ENCODE measurements around the gene HYAL2.

The HYAL2 gene

GRCh38 chr3:50296721-50297383 lies 25.7 kb downstream of the HYAL2 start:
- POLR2A ChIA-PET, result no interaction called here
- CTCF ChIA-PET, result interaction anchor here (0.7 to 3.5 kb wide), 3 partner anchors 22 to 34 kb away, joined by 3 to 23 read pairs (median 3); no protein-coding TSS in a partner anchor
- TF ChIP-seq CTCF (IDR thresholded peaks at IDR 0.05; ENCODE audit: control extremely low read depth, extremely low read depth, low read depth, missing control alignments), result no peak
- DNase-seq (ENCODE audit: extremely low spot score), result no peak

GRCh38 chr3:50295553-50296431 lies 26.8 kb downstream of the HYAL2 start:
- ChIA-PET CTCF (interaction anchor here (0.9 to 2.3 kb wide), 5 partner anchors 10 to 36 kb away, joined by 3 to 8 read pairs (median 3); no protein-coding TSS in a partner anchor), POLR2A (no interaction called here)
- DNase-seq (ENCODE audit: extremely low spot score), result no peak
- TF ChIP-seq CTCF (IDR thresholded peaks at IDR 0.05; ENCODE audit: control extremely low read depth, extremely low read depth, low read depth, missing control alignments), result no peak

GRCh38 chr3:50294492-50295403 lies 27.8 kb downstream of the HYAL2 start:
- no peak for TF ChIP-seq CTCF (IDR thresholded peaks at IDR 0.05; ENCODE audit: control extremely low read depth, extremely low read depth, low read depth, missing control alignments)
- no peak for DNase-seq (ENCODE audit: extremely low spot score)
- ChIA-PET CTCF (interaction anchor here (1.2 to 2.3 kb wide), 4 partner anchors 11 to 35 kb away, joined by 3 to 8 read pairs (median 4); no protein-coding TSS in a partner anchor), POLR2A (no interaction called here)

- CTCF ChIA-PET, result interaction anchor here (2.3 kb wide), 1 partner anchor 35 kb away, joined by 8 read pairs; no protein-coding TSS in a partner anchor
These were observed 28.5 kb downstream of the HYAL2 start for GRCh38 chr3:50294089-50294488.

GRCh38 chr3:50293079-50293801 lies 29.3 kb downstream of the HYAL2 start:
- CTCF ChIA-PET, result interaction anchor here (1.6 to 2.5 kb wide), 4 partner anchors 12 to 99 kb away, joined by 3 to 8 read pairs (median 7); no protein-coding TSS in a partner anchor
- DNase-seq (ENCODE audit: extremely low spot score), result no peak

More at GRCh38 chr3:50294089-50294488, 28.5 kb downstream of the HYAL2 start:
- TF ChIP-seq CTCF (IDR thresholded peaks at IDR 0.05; ENCODE audit: control extremely low read depth, extremely low read depth, low read depth, missing control alignments), result no peak
- POLR2A ChIA-PET, result no interaction called here
- DNase-seq (ENCODE audit: extremely low spot score), result no peak

More at GRCh38 chr3:50293079-50293801, 29.3 kb downstream of the HYAL2 start:
- POLR2A ChIA-PET, result no interaction called here
- TF ChIP-seq CTCF (IDR thresholded peaks at IDR 0.05; ENCODE audit: control extremely low read depth, extremely low read depth, low read depth, missing control alignments), result no peak
